Parathyroid adenoma (tissue), 2 donors: ENCODE results near the gene SHMT1.

Source experiments
- H2AFZ ChIP-seq: fragments of 300-600 bp; sonication (generic); one replicate; pipeline ENCODE4 v1.7.0; 2017; ENCODE audit warnings: antibody characterized with exemption, mild to moderate bottlenecking
- H3K27ac ChIP-seq: fragments of 300-600 bp; sonication (generic); one replicate; pipeline ENCODE4 v1.7.0; 2017
- H3K27me3 ChIP-seq: fragments of 300-600 bp; sonication (generic); one replicate; pipeline ENCODE4 v1.7.0; 2017; ENCODE audit warnings: low read length; ENCODE audit not compliant: control insufficient read depth, insufficient read depth
- H3K36me3 ChIP-seq: fragments of 300-600 bp; sonication (generic); one replicate; pipeline ENCODE4 v1.7.0; 2017; ENCODE audit warnings: low read length; ENCODE audit not compliant: control insufficient read depth, insufficient read depth
- H3K4me1 ChIP-seq: fragments of 300-600 bp; sonication (generic); one replicate; pipeline ENCODE4 v1.7.0; 2017; ENCODE audit warnings: control low read depth
- H3K4me2 ChIP-seq: fragments of 300-600 bp; sonication (generic); one replicate; pipeline ENCODE4 v1.7.0; 2017; ENCODE audit warnings: low read length
- H3K4me3 ChIP-seq: fragments of 300-600 bp; sonication (generic); one replicate; pipeline ENCODE4 v1.7.0; 2017; ENCODE audit warnings: low read depth, low read length
- H3K79me2 ChIP-seq: fragments of 300-600 bp; sonication (generic); one replicate; pipeline ENCODE4 v1.7.0; 2017; ENCODE audit warnings: control low read depth
- H3K9ac ChIP-seq: fragments of 300-600 bp; sonication (generic); one replicate; pipeline ENCODE4 v1.7.0; 2017; ENCODE audit warnings: mild to moderate bottlenecking
- H3K9me3 ChIP-seq: fragments of 300-600 bp; sonication (generic); one replicate; pipeline ENCODE4 v1.7.0; 2017; ENCODE audit warnings: low read length; ENCODE audit not compliant: control insufficient read depth
- TF ChIP-seq, protein P1 (sequence below): fragments of 300-600 bp; sonication (generic); IDR thresholded peaks from one replicate; pipeline ENCODE4 v1.7.0; 2017; ENCODE audit warnings: antibody characterized with exemption, mild to moderate bottlenecking
- donor health status: primary hyperparathyroidism.

Gene SHMT1

DNA sequence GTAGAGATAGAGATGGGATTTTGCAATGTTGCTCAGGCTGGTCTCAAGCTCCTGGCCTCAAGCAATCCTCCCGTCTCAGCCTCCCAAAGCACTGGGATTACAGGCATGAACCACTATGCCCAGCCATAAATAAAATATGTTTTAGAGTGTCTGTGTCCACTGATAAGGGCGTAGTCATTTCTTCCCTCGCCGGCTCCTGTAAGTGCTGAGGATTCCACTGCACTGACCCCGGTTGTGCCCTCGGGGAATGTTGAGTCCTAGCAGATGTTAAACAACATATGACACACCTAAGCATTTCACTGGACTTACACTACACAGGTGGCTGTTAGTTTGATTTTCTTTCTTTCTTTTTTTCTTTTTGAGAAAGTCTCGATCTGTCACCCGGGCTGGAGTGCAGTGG is 5.6 kb upstream of the SHMT1 start:
- no peak overlapping the region for H3K9ac ChIP-seq
- H3K4me3 ChIP-seq = no peak overlapping the region
- TF ChIP-seq, protein P1, sequence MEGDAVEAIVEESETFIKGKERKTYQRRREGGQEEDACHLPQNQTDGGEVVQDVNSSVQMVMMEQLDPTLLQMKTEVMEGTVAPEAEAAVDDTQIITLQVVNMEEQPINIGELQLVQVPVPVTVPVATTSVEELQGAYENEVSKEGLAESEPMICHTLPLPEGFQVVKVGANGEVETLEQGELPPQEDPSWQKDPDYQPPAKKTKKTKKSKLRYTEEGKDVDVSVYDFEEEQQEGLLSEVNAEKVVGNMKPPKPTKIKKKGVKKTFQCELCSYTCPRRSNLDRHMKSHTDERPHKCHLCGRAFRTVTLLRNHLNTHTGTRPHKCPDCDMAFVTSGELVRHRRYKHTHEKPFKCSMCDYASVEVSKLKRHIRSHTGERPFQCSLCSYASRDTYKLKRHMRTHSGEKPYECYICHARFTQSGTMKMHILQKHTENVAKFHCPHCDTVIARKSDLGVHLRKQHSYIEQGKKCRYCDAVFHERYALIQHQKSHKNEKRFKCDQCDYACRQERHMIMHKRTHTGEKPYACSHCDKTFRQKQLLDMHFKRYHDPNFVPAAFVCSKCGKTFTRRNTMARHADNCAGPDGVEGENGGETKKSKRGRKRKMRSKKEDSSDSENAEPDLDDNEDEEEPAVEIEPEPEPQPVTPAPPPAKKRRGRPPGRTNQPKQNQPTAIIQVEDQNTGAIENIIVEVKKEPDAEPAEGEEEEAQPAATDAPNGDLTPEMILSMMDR = no peak
- no peaks in the 10 kb centered on the region for H3K4me1 ChIP-seq
- no peak overlapping the region for H3K27ac ChIP-seq
- H3K4me2 ChIP-seq = no peak overlapping the region
- no peaks in the 10 kb centered on the region for H3K36me3 ChIP-seq
- no peak overlapping the region for H2AFZ ChIP-seq
- no peaks in the 10 kb centered on the region for H3K27me3 ChIP-seq
- no peaks in the 10 kb centered on the region for H3K79me2 ChIP-seq
- no peaks in the 10 kb centered on the region for H3K9me3 ChIP-seq

DNA sequence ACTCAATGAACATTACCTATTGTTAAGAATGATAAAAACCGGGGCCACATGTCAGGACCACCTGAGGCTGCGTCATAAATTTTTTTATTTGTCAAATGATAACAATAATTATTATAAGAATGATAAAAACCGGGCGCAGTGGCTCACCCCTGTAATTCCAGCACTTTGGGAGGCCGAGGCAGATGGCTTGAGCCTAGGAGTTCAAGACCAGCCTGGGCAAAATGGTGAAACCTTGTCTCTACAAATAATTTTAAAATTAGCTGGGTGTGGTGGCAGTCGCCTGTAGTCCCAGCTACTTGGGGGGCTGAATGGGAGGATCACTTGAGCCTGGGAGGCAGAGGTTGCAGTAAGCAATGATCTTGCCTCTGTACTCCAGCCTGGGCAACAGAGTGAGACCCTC is 816 bp upstream of the SHMT1 start:
- Histone ChIP-seq H3K9me3 (no peaks in the 10 kb centered on the region), H2AFZ (no peak overlapping the region), H3K4me2 (no peak overlapping the region), H3K4me3 (no peak overlapping the region), H3K36me3 (no peaks in the 10 kb centered on the region), H3K4me1 (peaks cover 19% of the 10 kb centered on the region), H3K9ac (no peak overlapping the region), H3K79me2 (peaks cover 20% of the 10 kb centered on the region), H3K27ac (no peak overlapping the region), H3K27me3 (no peaks in the 10 kb centered on the region)
- TF ChIP-seq, protein P1 = no peak

DNA sequence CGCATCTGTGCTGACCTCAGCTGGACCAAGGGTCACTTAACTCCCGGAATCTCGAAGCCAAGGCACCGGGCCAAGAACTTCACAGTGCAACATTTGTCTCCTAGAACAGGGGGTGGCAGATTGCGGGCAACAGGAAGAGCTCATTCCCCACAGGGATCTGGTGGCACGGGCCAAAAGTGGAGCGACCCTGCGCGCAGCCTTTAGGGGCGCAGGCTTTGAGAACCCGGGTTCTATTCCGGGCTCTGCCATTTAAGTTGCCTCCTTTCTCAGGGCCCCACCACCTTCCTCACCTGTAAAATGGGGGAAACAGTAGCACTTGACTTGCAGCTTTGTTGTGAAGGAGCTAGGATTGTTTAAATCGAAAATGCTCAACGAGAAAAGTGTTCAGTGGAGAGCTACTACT is 651 bp downstream of the SHMT1 start:
- no peaks in the 10 kb centered on the region for H3K9me3 ChIP-seq
- H2AFZ ChIP-seq = peak overlapping the region; percentile 89
- H3K4me2 ChIP-seq = peak overlapping the region; percentile 94
- peaks cover 19% of the 10 kb centered on the region for H3K4me1 ChIP-seq
- H3K9ac ChIP-seq = peak overlapping the region; percentile 94
- peaks cover 24% of the 10 kb centered on the region for H3K79me2 ChIP-seq
- no peaks in the 10 kb centered on the region for H3K36me3 ChIP-seq
- H3K4me3 ChIP-seq = peak overlapping the region; percentile 82
- TF ChIP-seq, protein P1 = peak; percentile 16
- no peaks in the 10 kb centered on the region for H3K27me3 ChIP-seq
- peak overlapping the region; percentile 99 for H3K27ac ChIP-seq

DNA sequence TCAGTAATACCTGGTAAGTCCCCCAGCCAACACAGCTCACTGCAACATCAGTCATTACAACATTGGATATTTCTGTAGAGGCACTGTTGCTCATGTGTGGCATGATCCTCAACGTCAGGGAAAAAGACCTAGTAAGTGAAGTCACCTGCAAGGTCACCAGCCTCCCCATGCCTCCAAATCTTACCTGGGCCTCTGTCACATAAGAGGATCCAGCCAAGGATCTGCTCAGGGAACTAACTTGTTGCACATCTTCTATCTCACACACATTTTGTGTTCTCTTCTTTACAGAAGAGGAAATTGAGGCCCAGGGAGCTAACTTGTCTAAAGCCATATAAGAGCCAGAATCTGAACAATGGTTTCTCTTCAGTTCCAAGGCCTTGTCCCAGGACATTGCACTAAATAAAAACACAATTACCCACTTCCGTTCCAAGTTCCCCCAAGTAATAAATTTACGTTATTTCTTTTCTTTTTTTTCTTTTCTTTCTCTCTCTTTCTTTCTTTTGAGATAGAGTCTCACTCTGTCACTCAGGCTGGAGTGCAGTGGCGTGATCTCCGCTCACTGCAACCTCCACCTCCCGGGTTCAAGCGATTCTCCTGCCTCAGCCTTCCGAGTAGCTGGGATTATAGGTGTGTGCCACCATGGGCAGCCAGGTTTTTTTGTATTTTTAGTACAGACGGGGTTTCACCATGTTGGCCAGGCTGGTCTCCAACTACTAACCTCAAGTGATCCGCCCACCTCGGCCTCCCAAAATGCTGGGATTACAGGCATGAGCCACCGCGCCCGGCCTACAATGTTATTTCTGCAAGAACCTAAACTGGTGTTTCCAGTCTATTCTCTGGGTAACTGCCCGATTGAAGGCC is 1.3 kb downstream of the SHMT1 start:
- Histone ChIP-seq H3K27me3 (no peaks in the 10 kb centered on the region), H3K4me2 (peak overlapping the region; percentile 94), H3K27ac (peak overlapping the region; percentile 99), H3K79me2 (peaks cover 24% of the 10 kb centered on the region), H2AFZ (peak overlapping the region; percentile 89), H3K9ac (no peak overlapping the region), H3K36me3 (no peaks in the 10 kb centered on the region), H3K9me3 (no peaks in the 10 kb centered on the region), H3K4me1 (peaks cover 23% of the 10 kb centered on the region), H3K4me3 (peak overlapping the region; percentile 82)
- TF ChIP-seq, protein P1 = no peak

DNA sequence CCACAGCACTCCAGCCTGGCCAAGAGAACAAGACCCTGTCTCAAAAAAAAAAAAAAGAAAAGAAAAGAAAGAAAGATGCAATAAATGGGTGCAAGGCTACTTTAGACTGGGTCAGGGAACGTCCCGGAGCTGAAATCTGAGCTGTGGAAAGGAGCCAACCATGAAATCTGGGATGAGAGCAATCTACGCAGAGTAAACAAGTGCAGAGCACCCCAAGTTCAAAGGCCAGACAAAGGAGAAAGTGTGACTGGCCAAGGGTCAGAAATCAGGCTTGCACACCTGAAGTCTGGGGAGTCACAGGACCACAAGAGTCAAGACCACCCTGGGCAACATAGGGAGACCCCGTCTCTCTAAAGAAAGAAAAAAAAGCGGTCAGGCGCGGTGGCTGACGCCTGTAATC is 2.8 kb downstream of the SHMT1 start:
- no peaks in the 10 kb centered on the region for H3K36me3 ChIP-seq
- no peak overlapping the region for H2AFZ ChIP-seq
- peak overlapping the region; percentile 53 for H3K27ac ChIP-seq
- no peak overlapping the region for H3K4me3 ChIP-seq
- TF ChIP-seq, protein P1 = no peak
- peaks cover 24% of the 10 kb centered on the region for H3K79me2 ChIP-seq
- peaks cover 23% of the 10 kb centered on the region for H3K4me1 ChIP-seq
- H3K4me2 ChIP-seq = peak overlapping the region; percentile 38
- no peak overlapping the region for H3K9ac ChIP-seq
- no peaks in the 10 kb centered on the region for H3K9me3 ChIP-seq
- no peaks in the 10 kb centered on the region for H3K27me3 ChIP-seq
